Stimulated activated effector memory CD8-positive, alpha-beta T cell treated with anti-CD3 and anti-CD28 coated beads, Interleukin-12 subunit alpha, Interleukin-12 subunit beta, amount 100 ng/mL, for 72 hours (primary cell): ENCODE results near the gene PTGES2.
A peak's percentile ranks its signal among the peaks of the same experiment; 100 is the strongest.
"Not testable (repeated sequence)": the region's sequence is repeated elsewhere in the genome, so short reads cannot be mapped to it uniquely, and the experiment has no call there.

Experiments used
- ATAC-seq: fragments of 150-1000 bp; cut with Tn5 transposase; 2 replicates; pipeline ENCODE4 v1.10.0; 2021
- DNase-seq, 2 donors: peaks; one replicate each; pipeline ENCODE4 v3.0.0; 2021 to 2022; ENCODE audit warnings: low spot score in 2 of 2
- H3K27ac Mint-ChIP-seq: one replicate; pipeline ENCODE4 v1.8.0; 2022; ENCODE audit warnings: mild to moderate bottlenecking, mixed read lengths
- H3K36me3 Mint-ChIP-seq: one replicate; pipeline ENCODE4 v1.8.0; 2022; ENCODE audit warnings: mild to moderate bottlenecking, mixed read lengths
- H3K4me1 Mint-ChIP-seq: one replicate; pipeline ENCODE4 v1.8.0; 2022; ENCODE audit warnings: mixed read lengths
- H3K4me3 Mint-ChIP-seq: one replicate; pipeline ENCODE4 v1.8.0; 2022; ENCODE audit warnings: mild to moderate bottlenecking, mixed read lengths
- H3K9me3 Mint-ChIP-seq: one replicate; pipeline ENCODE4 v1.8.0; 2022; ENCODE audit warnings: mixed read lengths

The PTGES2 gene

DNA sequence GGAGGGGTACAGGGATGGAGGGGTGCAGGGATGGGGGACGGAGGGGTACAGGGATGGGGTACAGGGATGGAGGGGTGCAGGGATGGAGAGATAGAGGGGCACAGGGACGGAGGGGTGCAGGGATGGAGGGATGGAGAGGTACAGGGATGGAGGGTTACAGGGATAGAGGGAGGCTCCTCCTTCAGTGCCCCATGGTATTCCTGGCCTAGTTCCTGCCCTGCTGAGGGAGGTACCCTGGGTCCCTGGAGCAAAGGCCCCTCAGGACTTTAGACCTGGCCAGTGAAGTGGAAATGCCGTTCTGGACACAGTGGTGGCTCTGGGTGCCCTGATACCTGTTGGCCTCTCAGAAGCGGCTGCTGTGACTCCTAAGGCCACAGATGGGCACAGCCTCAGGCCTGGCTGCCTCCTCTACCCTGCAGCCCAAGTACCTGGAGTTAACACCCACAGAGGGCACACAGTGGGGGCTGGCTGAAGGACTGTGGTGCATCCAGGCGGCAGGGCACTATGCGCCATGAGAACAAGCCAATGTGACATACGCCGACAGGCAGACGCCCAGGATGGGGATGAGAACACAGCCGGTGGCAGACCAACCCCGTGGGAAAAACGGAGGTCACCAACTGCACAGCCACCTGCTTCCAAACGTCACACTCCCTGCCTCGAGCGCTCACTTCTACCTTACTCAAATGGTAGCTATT is 8.4 kb downstream of the PTGES2 start:
- H3K27ac Mint-ChIP-seq: peak overlapping the region; percentile 45
- H3K36me3 Mint-ChIP-seq: peaks cover 51% of the 10 kb centered on the region
- ATAC-seq (no peak), DNase-seq (no peak)
- H3K4me1 Mint-ChIP-seq: peaks cover 14% of the 10 kb centered on the region
- no peaks in the 10 kb centered on the region for H3K9me3 Mint-ChIP-seq
- no peak overlapping the region for H3K4me3 Mint-ChIP-seq

DNA sequence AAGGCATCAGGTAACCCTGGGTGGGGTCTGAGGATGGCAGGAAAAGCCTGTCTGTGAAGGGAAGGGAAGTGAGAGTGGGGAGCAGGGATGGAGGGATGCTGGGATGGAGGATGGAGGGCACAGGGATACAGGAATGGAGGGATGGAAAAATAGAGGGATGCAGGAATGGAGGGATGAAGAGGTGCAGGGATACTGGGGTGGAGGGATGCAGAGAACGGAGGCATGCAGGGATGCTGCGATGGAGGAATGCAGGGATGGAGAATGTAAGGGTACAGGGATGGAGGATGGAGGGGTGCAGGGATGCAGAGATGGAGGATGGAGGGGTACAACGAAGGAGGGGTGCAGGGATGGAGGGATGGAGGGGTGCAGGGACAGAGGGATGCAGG is 9.1 kb downstream of the PTGES2 start:
- no peaks in the 10 kb centered on the region for H3K9me3 Mint-ChIP-seq
- no peak for ATAC-seq
- no peak overlapping the region for H3K4me3 Mint-ChIP-seq
- peak overlapping the region; percentile 45 for H3K27ac Mint-ChIP-seq
- DNase-seq: no peak
- peaks cover 14% of the 10 kb centered on the region for H3K4me1 Mint-ChIP-seq
- peaks cover 45% of the 10 kb centered on the region for H3K36me3 Mint-ChIP-seq

DNA sequence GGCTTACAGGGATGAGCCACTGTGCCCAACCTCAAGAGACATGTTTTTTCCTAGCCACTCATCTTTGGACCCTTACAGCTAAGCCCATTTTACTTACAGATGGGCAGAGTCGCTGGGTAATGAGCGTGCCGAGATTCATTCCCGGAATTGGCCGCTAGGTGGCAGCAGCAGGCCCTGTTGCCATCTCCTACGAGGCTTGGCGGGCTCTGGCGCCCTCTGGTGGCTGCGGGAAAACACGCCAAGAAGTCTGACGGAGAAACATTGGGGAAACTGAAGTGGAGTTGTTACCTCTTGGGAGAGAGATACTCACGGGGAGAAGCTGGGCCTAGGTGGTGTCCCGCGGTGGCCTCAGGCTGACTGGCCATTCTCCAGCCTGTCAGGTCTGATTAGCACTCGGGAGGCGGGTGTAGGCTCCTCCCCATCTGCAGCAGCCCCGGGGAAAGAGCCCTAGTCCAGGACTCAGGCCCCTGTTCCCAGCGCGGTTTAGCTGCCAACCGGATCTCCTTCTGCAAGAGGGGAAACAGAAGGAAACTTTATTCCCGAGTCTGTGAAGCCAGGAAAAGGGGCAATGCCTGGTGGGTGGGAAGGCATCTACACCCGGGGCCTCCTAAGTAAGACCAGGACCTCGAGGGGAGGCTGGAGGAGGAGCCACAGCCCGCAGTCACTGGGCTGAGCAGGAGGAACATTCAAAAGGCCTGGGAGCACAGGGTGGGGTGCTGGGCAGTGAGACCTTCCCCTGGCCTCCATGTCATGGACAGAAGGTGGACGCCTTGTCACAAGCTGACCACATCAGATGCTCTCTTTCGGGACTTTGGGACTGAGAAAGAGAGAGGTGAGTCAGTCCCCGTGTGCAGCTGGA is 9.7 kb downstream of the PTGES2 start:
- Mint-ChIP-seq H3K36me3 (peaks cover 39% of the 10 kb centered on the region), H3K4me3 (no peak overlapping the region), H3K4me1 (peaks cover 14% of the 10 kb centered on the region), H3K27ac (peak overlapping the region; percentile 45), H3K9me3 (no peaks in the 10 kb centered on the region)
- ATAC-seq: peak; percentile 78
- DNase-seq: peak; percentile 100

DNA sequence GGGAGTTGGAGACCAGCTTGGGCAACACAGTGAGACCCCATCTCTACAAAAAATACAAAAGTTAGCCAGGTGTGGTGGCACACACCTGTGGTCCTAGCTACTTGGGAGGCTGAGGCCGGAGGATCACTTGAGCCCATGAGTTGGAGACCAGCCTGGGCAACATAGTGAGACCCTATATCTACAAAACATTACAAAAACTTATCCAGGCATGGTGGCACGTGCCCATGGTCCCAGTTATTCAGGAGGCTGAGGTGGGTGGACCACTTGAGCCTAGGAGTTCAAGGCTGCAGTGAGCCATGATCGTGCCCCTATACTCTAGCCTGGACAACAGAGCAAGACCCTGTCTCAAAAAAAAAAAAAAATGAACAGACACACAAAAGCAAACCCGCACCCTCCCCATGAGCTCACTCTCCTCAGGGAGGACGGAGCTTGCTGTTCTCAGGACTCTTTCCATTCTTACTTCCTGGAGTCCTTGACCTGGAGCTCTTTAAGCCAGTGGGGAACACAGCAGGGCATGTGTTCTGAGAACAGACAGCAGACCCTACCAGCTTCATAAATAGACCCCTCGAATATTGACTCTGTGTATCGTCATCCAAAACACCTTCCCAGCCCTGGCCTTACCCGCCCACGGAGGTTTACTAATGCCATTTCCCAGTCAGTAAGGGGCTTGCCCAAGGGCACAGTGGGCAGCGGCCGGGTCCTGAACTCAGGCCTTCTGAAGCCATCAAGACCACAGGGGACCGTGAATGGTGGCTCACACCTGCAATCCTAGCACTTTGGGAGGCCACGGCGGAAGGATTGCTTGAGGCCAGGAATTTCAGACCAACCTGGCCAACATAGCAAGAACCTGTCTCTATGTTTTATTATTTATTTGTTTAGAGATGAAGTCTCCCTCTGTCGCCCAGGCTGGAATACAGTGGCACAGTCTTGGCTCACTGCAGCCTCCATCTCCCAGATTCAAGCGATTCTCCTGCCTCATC is 11.1 kb downstream of the PTGES2 start:
- H3K27ac Mint-ChIP-seq: peak overlapping the region; percentile 48
- ATAC-seq (no peak), DNase-seq (no peak)
- H3K9me3 Mint-ChIP-seq: no peaks in the 10 kb centered on the region
- H3K4me1 Mint-ChIP-seq: peaks cover 14% of the 10 kb centered on the region
- no peak overlapping the region for H3K4me3 Mint-ChIP-seq
- H3K36me3 Mint-ChIP-seq: peaks cover 24% of the 10 kb centered on the region

DNA sequence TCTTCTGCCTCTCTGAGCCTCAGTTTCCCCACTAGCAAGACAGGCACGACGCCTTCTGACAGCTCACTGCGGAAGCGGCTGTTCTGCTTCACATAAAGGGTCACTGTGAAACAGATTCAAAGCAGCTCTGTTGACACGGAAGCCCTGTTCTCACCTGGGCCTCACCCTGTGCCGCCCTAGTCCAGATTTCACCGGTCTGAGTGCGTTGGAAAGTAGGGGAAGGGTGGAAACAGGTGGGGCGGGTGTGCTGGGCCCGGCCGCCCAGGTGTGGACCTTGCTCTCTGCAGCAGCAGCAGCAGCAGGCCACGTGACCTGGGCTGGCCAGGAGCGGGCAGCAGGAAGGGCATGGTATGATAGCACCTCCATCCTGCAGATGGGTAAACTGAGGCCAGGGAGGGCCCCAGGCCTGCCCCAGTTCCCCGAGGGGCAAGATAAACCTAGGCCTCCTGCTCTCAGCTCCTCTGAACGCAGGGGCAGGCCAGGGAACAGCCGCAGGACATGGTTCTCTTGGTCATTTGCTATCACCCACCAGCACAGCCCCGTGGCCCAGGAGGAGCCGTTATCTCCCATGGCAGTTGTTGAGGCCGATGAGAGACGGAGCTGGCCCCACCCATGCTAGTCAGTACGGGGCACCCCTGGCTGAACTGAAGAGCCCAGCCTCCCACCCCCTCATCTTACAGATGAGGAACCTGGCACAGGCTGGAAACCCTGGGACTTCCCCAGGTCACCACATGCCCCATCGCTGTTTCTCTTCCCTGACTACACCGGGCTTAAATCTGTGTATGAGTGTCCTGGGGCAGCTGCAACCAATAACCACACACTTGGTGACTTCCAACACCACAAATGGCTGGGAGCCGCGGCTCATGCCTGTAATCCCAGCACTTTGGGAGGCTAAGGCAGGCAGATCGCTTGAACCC is 12.1 kb downstream of the PTGES2 start:
- peak overlapping the region; percentile 48 for H3K27ac Mint-ChIP-seq
- no peak overlapping the region for H3K4me3 Mint-ChIP-seq
- no peaks in the 10 kb centered on the region for H3K9me3 Mint-ChIP-seq
- ATAC-seq (peak; percentile 57), DNase-seq (no peak)
- peaks cover 23% of the 10 kb centered on the region for H3K36me3 Mint-ChIP-seq
- peaks cover 14% of the 10 kb centered on the region for H3K4me1 Mint-ChIP-seq

DNA sequence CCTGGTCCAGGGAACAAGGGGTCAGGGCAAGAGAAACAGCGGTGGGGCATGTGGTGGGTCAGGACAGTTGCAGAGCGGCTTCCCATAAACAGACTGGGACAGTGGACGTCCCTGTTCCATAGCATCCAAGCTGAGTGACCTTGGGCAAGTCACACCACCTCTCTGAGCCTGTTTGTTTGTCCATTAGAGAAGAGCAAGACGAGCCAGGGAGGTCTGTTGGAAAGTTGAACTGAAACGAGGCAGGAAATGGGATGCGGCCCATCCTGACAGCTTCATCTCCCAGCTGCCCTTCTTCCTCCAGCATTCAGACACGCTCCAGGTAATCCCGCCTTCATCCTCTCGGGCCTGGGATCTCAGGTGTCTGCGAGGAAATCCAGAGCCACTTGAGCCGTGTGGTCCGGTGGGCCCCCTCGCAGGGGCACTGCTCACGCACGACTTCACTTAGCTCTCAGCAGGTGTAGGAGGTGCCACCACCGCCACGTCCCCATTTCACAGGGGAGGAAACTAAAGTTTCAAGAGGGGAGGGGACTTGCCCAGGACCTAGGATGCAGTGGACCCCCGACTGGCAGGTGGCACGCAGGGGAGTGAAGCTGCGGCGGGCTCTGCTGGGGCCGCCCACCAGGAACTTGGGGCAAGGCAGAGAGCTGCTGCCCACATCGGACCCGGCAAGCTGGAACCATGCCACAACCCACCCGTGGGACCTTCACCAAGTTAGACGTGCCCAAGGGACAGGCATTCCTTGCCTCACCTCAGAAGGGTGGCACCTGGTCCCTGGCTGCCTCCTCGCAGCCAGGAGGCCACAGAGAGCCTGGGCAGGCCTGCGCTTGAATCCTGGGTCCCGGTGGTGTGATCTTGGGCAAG is 13.0 kb downstream of the PTGES2 start:
- peaks cover 32% of the 10 kb centered on the region for H3K36me3 Mint-ChIP-seq
- H3K4me1 Mint-ChIP-seq: peaks cover 17% of the 10 kb centered on the region
- DNase-seq: no peak
- H3K4me3 Mint-ChIP-seq: no peak overlapping the region
- no peak overlapping the region for H3K27ac Mint-ChIP-seq
- no peaks in the 10 kb centered on the region for H3K9me3 Mint-ChIP-seq
- no peak for ATAC-seq

DNA sequence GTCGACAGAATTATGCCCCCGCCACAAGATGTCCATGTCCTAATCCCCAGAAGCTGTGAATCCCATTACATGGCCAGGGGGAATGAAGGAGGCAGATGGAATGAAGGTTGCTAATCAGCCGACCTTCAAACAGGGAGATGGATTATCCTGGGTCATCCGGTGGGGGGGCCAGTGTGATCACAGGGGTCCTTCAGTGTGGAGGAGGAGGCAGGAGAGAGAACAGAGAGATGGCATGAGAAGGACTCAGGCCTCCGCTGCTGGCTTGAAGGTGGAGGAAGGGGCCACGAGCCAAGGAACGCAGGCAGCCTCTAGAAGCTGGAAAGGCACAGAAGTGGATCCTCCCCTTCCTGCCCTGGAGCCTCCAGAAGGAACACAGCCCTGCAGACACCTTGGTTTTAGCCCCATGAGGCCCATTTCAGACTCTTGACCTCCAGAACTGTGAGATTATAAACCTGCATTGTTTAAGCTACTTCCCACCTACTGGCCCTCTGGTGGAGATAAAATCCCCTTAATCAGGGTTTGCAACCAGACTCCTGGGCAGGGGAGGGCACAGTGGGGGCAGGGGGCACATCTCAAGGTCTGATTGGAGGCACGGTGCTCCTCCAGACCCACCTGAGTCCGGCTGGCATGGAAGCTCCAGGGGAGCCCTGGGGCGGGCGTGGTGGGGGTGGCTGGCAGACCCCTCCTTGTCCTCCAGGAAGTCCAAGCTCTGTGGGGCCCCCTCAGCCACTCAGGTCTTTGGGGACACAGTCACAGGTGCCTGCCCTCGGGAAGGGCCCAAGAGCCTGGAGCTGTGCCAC is 13.8 kb downstream of the PTGES2 start:
- DNase-seq (no peak), ATAC-seq (no peak)
- H3K27ac Mint-ChIP-seq: no peak overlapping the region
- H3K36me3 Mint-ChIP-seq: peaks cover 33% of the 10 kb centered on the region
- no peak overlapping the region for H3K4me3 Mint-ChIP-seq
- H3K9me3 Mint-ChIP-seq: no peaks in the 10 kb centered on the region
- H3K4me1 Mint-ChIP-seq: peaks cover 19% of the 10 kb centered on the region

DNA sequence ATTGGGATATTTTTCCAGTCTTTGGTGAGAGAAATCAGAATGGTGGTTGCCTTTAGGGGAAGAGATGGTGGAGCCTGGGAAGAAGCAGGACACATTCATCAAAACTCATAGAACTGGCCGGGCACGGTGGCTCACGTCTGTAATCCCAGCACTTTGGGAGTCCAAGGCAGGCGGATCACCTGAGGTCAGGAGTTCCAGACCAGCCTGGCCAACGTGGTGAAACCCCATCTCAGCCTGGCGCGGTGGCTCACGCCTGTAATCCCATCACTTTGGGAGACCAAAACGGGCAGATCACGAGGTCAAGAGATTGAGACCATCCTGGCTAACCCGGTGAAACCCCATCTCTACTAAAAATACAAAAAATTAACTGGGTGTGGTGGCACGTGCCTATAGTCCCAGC is 15.8 kb downstream of the PTGES2 start:
- not testable (repeated sequence) for H3K4me1 Mint-ChIP-seq, H3K27ac Mint-ChIP-seq, H3K4me3 Mint-ChIP-seq, ATAC-seq, H3K9me3 Mint-ChIP-seq, DNase-seq
- H3K36me3 Mint-ChIP-seq: peaks cover 45% of the 10 kb centered on the region

DNA sequence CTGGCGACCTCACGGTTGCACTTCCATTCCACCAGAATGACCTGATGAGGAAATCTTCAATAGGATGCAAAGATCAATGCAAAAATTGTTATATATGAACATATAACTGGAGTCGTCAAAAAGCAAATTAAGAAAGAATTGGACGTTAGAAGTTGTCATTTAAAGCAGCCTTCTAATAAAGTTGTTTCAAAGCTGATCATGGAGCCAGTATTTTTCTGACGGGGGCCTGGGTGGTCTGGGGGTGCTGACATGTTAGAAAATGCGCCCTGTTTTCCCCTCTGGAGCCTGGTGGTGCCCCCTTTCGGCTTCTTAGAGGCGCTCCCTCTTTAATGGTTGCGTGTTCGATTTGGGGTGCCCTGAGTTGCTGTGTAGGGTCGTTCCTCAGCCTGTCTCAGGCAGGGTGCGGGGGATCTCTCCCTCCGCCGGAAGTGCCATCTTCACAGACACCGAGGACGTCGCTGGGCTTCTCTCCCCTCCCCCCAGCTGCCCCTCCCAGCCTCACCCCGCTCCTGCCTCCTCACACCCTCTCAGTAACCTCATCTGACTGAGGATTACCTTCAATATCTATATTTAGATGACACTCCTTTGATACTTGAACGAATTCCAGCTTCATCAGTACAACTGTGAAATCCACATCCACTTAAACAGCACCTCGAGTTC is 18.3 kb downstream of the PTGES2 start:
- H3K36me3 Mint-ChIP-seq: peaks cover 54% of the 10 kb centered on the region
- no peak overlapping the region for H3K27ac Mint-ChIP-seq
- DNase-seq (no peak), ATAC-seq (no peak)
- peaks cover 5% of the 10 kb centered on the region for H3K4me1 Mint-ChIP-seq
- H3K4me3 Mint-ChIP-seq: no peak overlapping the region
- no peaks in the 10 kb centered on the region for H3K9me3 Mint-ChIP-seq

DNA sequence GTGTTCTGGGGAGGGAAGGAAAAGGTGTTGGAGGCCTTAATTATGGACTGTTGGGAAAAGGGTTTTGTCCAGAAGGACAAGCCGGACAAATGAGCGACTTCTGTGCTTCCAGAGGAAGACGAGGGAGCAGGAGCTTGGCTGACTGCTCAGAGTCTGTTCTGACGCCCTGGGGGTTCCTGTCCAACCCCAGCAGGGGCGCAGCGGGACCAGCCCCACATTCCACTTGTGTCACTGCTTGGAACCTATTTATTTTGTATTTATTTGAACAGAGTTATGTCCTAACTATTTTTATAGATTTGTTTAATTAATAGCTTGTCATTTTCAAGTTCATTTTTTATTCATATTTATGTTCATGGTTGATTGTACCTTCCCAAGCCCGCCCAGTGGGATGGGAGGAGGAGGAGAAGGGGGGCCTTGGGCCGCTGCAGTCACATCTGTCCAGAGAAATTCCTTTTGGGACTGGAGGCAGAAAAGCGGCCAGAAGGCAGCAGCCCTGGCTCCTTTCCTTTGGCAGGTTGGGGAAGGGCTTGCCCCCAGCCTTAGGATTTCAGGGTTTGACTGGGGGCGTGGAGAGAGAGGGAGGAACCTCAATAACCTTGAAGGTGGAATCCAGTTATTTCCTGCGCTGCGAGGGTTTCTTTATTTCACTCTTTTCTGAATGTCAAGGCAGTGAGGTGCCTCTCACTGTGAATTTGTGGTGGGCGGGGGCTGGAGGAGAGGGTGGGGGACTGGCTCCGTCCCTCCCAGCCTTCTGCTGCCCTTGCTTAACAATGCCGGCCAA is 19.1 kb downstream of the PTGES2 start:
- Mint-ChIP-seq H3K4me1 (peaks cover 9% of the 10 kb centered on the region), H3K9me3 (no peaks in the 10 kb centered on the region), H3K36me3 (peaks cover 62% of the 10 kb centered on the region), H3K4me3 (no peak overlapping the region), H3K27ac (peak overlapping the region; percentile 80)
- no peak for ATAC-seq
- DNase-seq: no peak

DNA sequence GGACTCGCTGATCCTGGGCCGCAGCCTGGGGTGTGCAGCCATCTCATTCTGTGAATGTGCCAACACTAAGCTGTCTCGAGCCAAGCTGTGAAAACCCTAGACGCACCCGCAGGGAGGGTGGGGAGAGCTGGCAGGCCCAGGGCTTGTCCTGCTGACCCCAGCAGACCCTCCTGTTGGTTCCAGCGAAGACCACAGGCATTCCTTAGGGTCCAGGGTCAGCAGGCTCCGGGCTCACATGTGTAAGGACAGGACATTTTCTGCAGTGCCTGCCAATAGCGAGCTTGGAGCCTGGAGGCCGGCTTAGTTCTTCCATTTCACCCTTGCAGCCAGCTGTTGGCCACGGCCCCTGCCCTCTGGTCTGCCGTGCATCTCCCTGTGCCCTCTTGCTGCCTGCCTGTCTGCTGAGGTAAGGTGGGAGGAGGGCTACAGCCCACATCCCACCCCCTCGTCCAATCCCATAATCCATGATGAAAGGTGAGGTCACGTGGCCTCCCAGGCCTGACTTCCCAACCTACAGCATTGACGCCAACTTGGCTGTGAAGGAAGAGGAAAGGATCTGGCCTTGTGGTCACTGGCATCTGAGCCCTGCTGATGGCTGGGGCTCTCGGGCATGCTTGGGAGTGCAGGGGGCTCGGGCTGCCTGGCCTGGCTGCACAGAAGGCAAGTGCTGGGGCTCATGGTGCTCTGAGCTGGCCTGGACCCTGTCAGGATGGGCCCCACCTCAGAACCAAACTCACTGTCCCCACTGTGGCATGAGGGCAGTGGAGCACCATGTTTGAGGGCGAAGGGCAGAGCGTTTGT is 19.9 kb downstream of the PTGES2 start:
- Mint-ChIP-seq H3K9me3 (no peaks in the 10 kb centered on the region), H3K4me3 (no peak overlapping the region), H3K27ac (peak overlapping the region; percentile 80), H3K4me1 (peaks cover 17% of the 10 kb centered on the region), H3K36me3 (peaks cover 69% of the 10 kb centered on the region)
- ATAC-seq (no peak), DNase-seq (no peak)
